HL-60 (cell line): Measurements from ENCODE around the gene GGA3.

Experiments used
- DNase-seq, 2 experiments: peaks; one replicate each; pipeline ENCODE4 v3.0.0-alpha.2; 2010 to 2020; ENCODE audit warnings: low read depth in 1 of 2, low spot score in 1 of 2
- H3K27ac ChIP-seq: fragments of 250-450 bp; sonication (Bioruptor Pico); replicated peaks from 2 replicates; pipeline ENCODE4 v1.5.1; 2020; ENCODE audit warnings: mild to moderate bottlenecking, moderate library complexity
- H3K27me3 ChIP-seq: fragments of 250-450 bp; sonication (Bioruptor Pico); 2 replicates; pipeline ENCODE4 v1.5.1; 2021; ENCODE audit warnings: mild to moderate bottlenecking, moderate library complexity; ENCODE audit not compliant: insufficient read depth, poor library complexity, severe bottlenecking
- H3K4me3 ChIP-seq: replicated peaks from 2 replicates; pipeline ENCODE4 v1.5.1; 2011; ENCODE audit warnings: mild to moderate bottlenecking, control low read depth, low read length; ENCODE audit not compliant: insufficient read depth
- CTCF ChIP-seq: IDR thresholded peaks from one replicate; pipeline ENCODE4 v1.5.1; 2011; ENCODE audit warnings: low read length, control low read depth, inconsistent platforms; ENCODE audit not compliant: insufficient read depth
- GABPA ChIP-seq: IDR thresholded peaks from 2 replicates; pipeline ENCODE4 v1.6.1; 2012; ENCODE audit warnings: low read depth
- POLR2AphosphoS5 ChIP-seq: IDR thresholded peaks from 2 replicates; pipeline ENCODE4 v1.6.1; 2012; ENCODE audit warnings: low read depth
- REST ChIP-seq: IDR thresholded peaks from 2 replicates; pipeline ENCODE4 v1.6.1; 2012; ENCODE audit warnings: low read depth; ENCODE audit not compliant: insufficient replicate concordance
- SPI1 ChIP-seq: IDR thresholded peaks from 2 replicates; pipeline ENCODE4 v1.6.1; 2012; ENCODE audit warnings: low read depth, mild to moderate bottlenecking, borderline replicate concordance

Gene GGA3

GRCh38 chr17:75269844-75270217 lies 8.4 kb upstream of the GGA3 start:
- Histone ChIP-seq H3K27me3 (no peaks in the 10 kb centered on the region), H3K4me3 (peak overlapping the region; percentile 74), H3K27ac (peak overlapping the region; percentile 88)
- TF ChIP-seq REST, result no peak
- no peak for TF ChIP-seq CTCF
- no peak for TF ChIP-seq SPI1
- no peak for TF ChIP-seq POLR2AphosphoS5
- no peak for TF ChIP-seq GABPA
- DNase-seq, result no peak

- Histone ChIP-seq H3K4me3 (no peak overlapping the region), H3K27ac (peak overlapping the region; percentile 76), H3K27me3 (no peaks in the 10 kb centered on the region)
- TF ChIP-seq POLR2AphosphoS5 (peak; percentile 63), CTCF (no peak), REST (no peak), SPI1 (no peak), GABPA (no peak)
- peak; percentile 70 to 73 for DNase-seq
These were observed 6.2 kb upstream of the GGA3 start for GRCh38 chr17:75267411-75268232.

- no peak overlapping the region for H3K4me3 ChIP-seq
- H3K27me3 ChIP-seq, result no peaks in the 10 kb centered on the region
- peak; percentile 64 to 95 for DNase-seq
- TF ChIP-seq SPI1 (peak; percentile 82; the same call in 1 of the 2 replicates), GABPA (no peak), POLR2AphosphoS5 (peak; percentile 74; the same call in 1 of the 2 replicates)
- H3K27ac ChIP-seq, result peak overlapping the region; percentile 76
These were observed 5.7 kb upstream of the GGA3 start for GRCh38 chr17:75267153-75267410.

GRCh38 chr17:75266316-75267152 lies 5.1 kb upstream of the GGA3 start:
- DNase-seq, result peak; percentile 50 to 64
- no peak for TF ChIP-seq REST
- TF ChIP-seq GABPA, result no peak
- no peak for TF ChIP-seq SPI1
- TF ChIP-seq CTCF, result no peak
- no peak; the same call in 1 of the 2 replicates for TF ChIP-seq POLR2AphosphoS5
- Histone ChIP-seq H3K27me3 (no peaks in the 10 kb centered on the region), H3K27ac (peak overlapping the region; percentile 76), H3K4me3 (no peak overlapping the region)
